Measurements from ENCODE around the gene EEF1AKMT2. TPM values are rescaled to one million over a fixed set of nuclear protein-coding genes. Genes with fewer than 3 reads are reported as not detected.

EEF1AKMT2 gene
- total RNA-seq, 4 donors from 2014 or later: 23.8 to 33.6 (median 26.6) TPM

GRCh38 chr10:124762281-124762680 is 29.4 kb downstream of the EEF1AKMT2 start:
- peak; percentile 67 for DNase-seq
- H3K9me3 ChIP-seq: no peaks in the 10 kb centered on the region
- 39 to 46% methylated on average over 5 of the region's 5 CpGs for WGBS, 2 donors
- H3K4me3 ChIP-seq (replicated peaks in 1 of 3): no peak overlapping the region
- intact Hi-C loops (cut with DNase I): no loop called here
- TF ChIP-seq CTCF (IDR thresholded peaks at IDR 0.05) (no peak), POLR2A (IDR thresholded peaks at IDR 0.05) (no peak)
- peak overlapping the region in 2 of 3 donors; percentile 33 to 60 for H3K27ac ChIP-seq
- H3K36me3 ChIP-seq: peaks cover 8 to 9% of the 10 kb centered on the region in 2 donors
- peaks cover 3 to 5% of the 10 kb centered on the region in 2 donors for H3K4me1 ChIP-seq
- no peaks in the 10 kb centered on the region for H3K27me3 ChIP-seq

GRCh38 chr10:124756156-124756903 is 35.4 kb downstream of the EEF1AKMT2 start:
- no peaks in the 10 kb centered on the region for H3K9me3 ChIP-seq
- H3K27ac ChIP-seq: peak overlapping the region in 1 of 3 donors; percentile 32
- intact Hi-C loops (cut with DNase I): no loop called here
- DNase-seq: no peak
- 79 to 85% methylated on average over 5 of the region's 5 CpGs for WGBS, 2 donors
- peaks cover 8 to 9% of the 10 kb centered on the region in 2 donors for H3K36me3 ChIP-seq
- TF ChIP-seq POLR2A (IDR thresholded peaks at IDR 0.05) (no peak), CTCF (IDR thresholded peaks at IDR 0.05) (no peak)
- H3K4me1 ChIP-seq: no peaks in the 10 kb centered on the region
- H3K4me3 ChIP-seq (replicated peaks in 1 of 3): no peak overlapping the region
- no peaks in the 10 kb centered on the region for H3K27me3 ChIP-seq

GRCh38 chr10:124755581-124755980 is 36.1 kb downstream of the EEF1AKMT2 start:
- no peak for TF ChIP-seq POLR2A (IDR thresholded peaks at IDR 0.05)
- no peak for TF ChIP-seq CTCF (IDR thresholded peaks at IDR 0.05)
- H3K9me3 ChIP-seq: no peaks in the 10 kb centered on the region
- intact Hi-C loops (cut with DNase I): no loop called here
- no peak overlapping the region for H3K4me3 ChIP-seq (replicated peaks in 1 of 3)
- H3K27ac ChIP-seq: no peak overlapping the region
- peaks cover 8 to 9% of the 10 kb centered on the region in 2 donors for H3K36me3 ChIP-seq
- H3K27me3 ChIP-seq: no peaks in the 10 kb centered on the region
- DNase-seq: no peak
- H3K4me1 ChIP-seq: no peaks in the 10 kb centered on the region
- 80 to 89% methylated on average over 2 of the region's 2 CpGs for WGBS, 2 donors

GRCh38 chr10:124754227-124754626 is 37.5 kb downstream of the EEF1AKMT2 start:
- Histone ChIP-seq H3K36me3 (no peaks in the 10 kb centered on the region), H3K9me3 (no peaks in the 10 kb centered on the region), H3K4me3 (replicated peaks in 1 of 3) (no peak overlapping the region), H3K4me1 (no peaks in the 10 kb centered on the region), H3K27ac (no peak overlapping the region), H3K27me3 (no peaks in the 10 kb centered on the region)
- no peak for DNase-seq
- intact Hi-C loops (cut with DNase I): no loop called here
- TF ChIP-seq CTCF (IDR thresholded peaks at IDR 0.05): no peak
- no peak for TF ChIP-seq POLR2A (IDR thresholded peaks at IDR 0.05)
- WGBS, 2 donors: 96 to 97% methylated on average over 5 of the region's 5 CpGs

GRCh38 chr10:124748953-124749645 is 42.6 kb downstream of the EEF1AKMT2 start:
- Histone ChIP-seq H3K4me1 (peaks cover 8 to 11% of the 10 kb centered on the region in 2 donors), H3K4me3 (replicated peaks in 1 of 3) (no peak overlapping the region), H3K27ac (peak overlapping the region in 1 of 3 donors; percentile 0), H3K27me3 (no peaks in the 10 kb centered on the region), H3K36me3 (no peaks in the 10 kb centered on the region), H3K9me3 (no peaks in the 10 kb centered on the region)
- intact Hi-C loops (cut with DNase I): loop anchor here (5.0 kb wide), 1 partner anchor 217 kb away; no protein-coding TSS in a partner anchor
- TF ChIP-seq POLR2A (IDR thresholded peaks at IDR 0.05) (no peak), CTCF (IDR thresholded peaks at IDR 0.05) (no peak)
- DNase-seq: no peak
- 82 to 88% methylated on average over 4 of the region's 4 CpGs for WGBS, 2 donors
